ENCODE measurements around the gene SEC63.

The SEC63 gene

GRCh38 chr6:107988570-107988969, 30.6 kb upstream of the SEC63 start:
- no peak for TF ChIP-seq EZH2phosphoT487 (IDR thresholded peaks at IDR 0.05; ENCODE audit: low read depth)
- TF ChIP-seq CTCF (IDR thresholded peaks at IDR 0.05; ENCODE audit: low read depth, low read length) = no peak
- Histone ChIP-seq H4K20me1 (ENCODE audit: insufficient read depth, low read length) (no peaks in the 10 kb centered on the region), H3K79me2 (ENCODE audit: low read length) (no peaks in the 10 kb centered on the region), H2AFZ (ENCODE audit: low read depth, low read length) (no peak overlapping the region), H3K36me3 (replicated peaks; ENCODE audit: low read depth, low read length) (no peaks in the 10 kb centered on the region), H3K4me1 (ENCODE audit: low read length) (peaks cover 12% of the 10 kb centered on the region), H3K4me2 (ENCODE audit: low read length) (no peak overlapping the region), H3K27me3 (ENCODE audit: low read depth, low read length) (no peaks in the 10 kb centered on the region), H3K9ac (ENCODE audit: low read length) (no peak overlapping the region), H3K27ac (ENCODE audit: low read length) (no peak overlapping the region), H3K4me3 (ENCODE audit: low read length) (no peak overlapping the region), H3K9me3 (ENCODE audit: insufficient read depth, low read length) (no peaks in the 10 kb centered on the region)

DNA sequence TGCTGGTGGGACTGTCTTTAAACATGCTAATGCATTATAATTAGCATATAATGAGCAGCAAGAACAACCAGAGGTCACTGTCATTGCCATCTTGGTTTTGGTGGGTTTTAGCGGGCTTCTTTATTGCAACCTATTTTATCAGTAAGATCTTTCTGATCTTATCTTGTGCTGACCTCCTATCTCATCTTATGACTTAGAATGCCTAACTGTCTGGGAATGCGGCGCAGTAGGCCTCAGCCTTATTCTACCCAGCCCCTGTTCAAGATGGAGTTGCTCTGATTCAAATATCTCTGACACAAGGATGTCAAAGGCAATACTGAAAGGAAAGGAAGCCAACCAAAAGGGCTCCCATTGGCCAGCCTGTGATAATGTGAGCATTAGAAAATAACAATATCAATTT, 29.8 kb upstream of the SEC63 start:
- no peak overlapping the region for H3K4me3 ChIP-seq (ENCODE audit: low read length)
- no peaks in the 10 kb centered on the region for H3K36me3 ChIP-seq (replicated peaks; ENCODE audit: low read depth, low read length)
- H3K79me2 ChIP-seq (ENCODE audit: low read length) = no peaks in the 10 kb centered on the region
- no peak overlapping the region for H2AFZ ChIP-seq (ENCODE audit: low read depth, low read length)
- H4K20me1 ChIP-seq (ENCODE audit: insufficient read depth, low read length) = no peaks in the 10 kb centered on the region
- no peak overlapping the region for H3K9ac ChIP-seq (ENCODE audit: low read length)
- H3K4me1 ChIP-seq (ENCODE audit: low read length) = peaks cover 12% of the 10 kb centered on the region
- no peak overlapping the region for H3K27ac ChIP-seq (ENCODE audit: low read length)
- TF ChIP-seq EZH2phosphoT487 (IDR thresholded peaks at IDR 0.05; ENCODE audit: low read depth) = no peak
- TF ChIP-seq CTCF (IDR thresholded peaks at IDR 0.05; ENCODE audit: low read depth, low read length) = no peak
- no peak overlapping the region for H3K4me2 ChIP-seq (ENCODE audit: low read length)
- H3K27me3 ChIP-seq (ENCODE audit: low read depth, low read length) = no peaks in the 10 kb centered on the region
- H3K9me3 ChIP-seq (ENCODE audit: insufficient read depth, low read length) = no peaks in the 10 kb centered on the region

DNA sequence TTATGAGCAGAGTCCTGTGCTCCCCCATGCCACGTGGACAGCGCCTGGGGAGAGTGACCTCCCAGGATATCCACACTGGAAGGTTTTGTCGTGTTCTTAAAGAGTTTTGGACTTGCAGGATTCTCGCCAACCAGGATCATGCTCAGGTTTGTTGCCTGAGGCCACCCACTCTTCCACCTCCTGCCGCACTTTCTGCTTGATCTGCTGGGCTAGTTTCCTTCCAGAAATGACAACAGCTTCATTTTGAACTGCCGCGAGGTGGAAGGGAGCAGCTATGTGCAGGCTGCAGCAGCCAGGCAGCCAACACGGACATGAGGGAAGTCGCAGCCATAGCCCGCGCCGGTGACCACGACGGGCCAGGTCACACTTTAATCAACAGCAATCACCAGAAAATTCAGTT, 27.7 kb upstream of the SEC63 start:
- Histone ChIP-seq H3K36me3 (replicated peaks; ENCODE audit: low read depth, low read length) (no peaks in the 10 kb centered on the region), H3K27ac (ENCODE audit: low read length) (no peak overlapping the region), H3K4me3 (ENCODE audit: low read length) (no peak overlapping the region), H3K9me3 (ENCODE audit: insufficient read depth, low read length) (no peaks in the 10 kb centered on the region), H2AFZ (ENCODE audit: low read depth, low read length) (no peak overlapping the region), H3K9ac (ENCODE audit: low read length) (no peak overlapping the region), H3K27me3 (ENCODE audit: low read depth, low read length) (no peaks in the 10 kb centered on the region), H3K79me2 (ENCODE audit: low read length) (no peaks in the 10 kb centered on the region), H3K4me1 (ENCODE audit: low read length) (peaks cover under 1% of the 10 kb centered on the region), H3K4me2 (ENCODE audit: low read length) (no peak overlapping the region), H4K20me1 (ENCODE audit: insufficient read depth, low read length) (no peaks in the 10 kb centered on the region)
- no peak for TF ChIP-seq EZH2phosphoT487 (IDR thresholded peaks at IDR 0.05; ENCODE audit: low read depth)
- no peak for TF ChIP-seq CTCF (IDR thresholded peaks at IDR 0.05; ENCODE audit: low read depth, low read length)

DNA sequence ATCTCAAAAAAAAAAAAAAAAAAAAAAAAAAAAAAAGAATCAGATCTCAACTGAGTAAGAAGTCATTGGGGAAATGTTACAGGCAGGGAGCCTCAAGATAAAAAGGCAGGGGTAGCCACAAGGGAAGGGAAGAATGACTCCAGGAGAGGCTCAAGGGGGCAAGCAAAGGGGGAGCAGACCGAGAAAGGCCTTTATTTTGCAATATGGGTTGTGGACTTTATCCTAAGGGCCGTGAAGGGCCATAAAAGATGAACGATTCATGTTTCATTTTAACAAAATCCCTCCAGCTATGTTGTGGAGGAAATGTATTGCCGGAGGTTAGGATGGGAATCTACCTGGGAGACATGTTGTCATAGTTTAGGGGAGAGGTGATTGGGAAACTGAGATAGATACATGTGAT, 25.8 kb upstream of the SEC63 start:
- H3K27me3 ChIP-seq (ENCODE audit: low read depth, low read length) = no peaks in the 10 kb centered on the region
- no peak for TF ChIP-seq EZH2phosphoT487 (IDR thresholded peaks at IDR 0.05; ENCODE audit: low read depth)
- H3K4me1 ChIP-seq (ENCODE audit: low read length) = no peaks in the 10 kb centered on the region
- H3K27ac ChIP-seq (ENCODE audit: low read length) = no peak overlapping the region
- no peak overlapping the region for H3K4me3 ChIP-seq (ENCODE audit: low read length)
- H3K36me3 ChIP-seq (replicated peaks; ENCODE audit: low read depth, low read length) = no peaks in the 10 kb centered on the region
- H3K9ac ChIP-seq (ENCODE audit: low read length) = no peak overlapping the region
- no peak overlapping the region for H2AFZ ChIP-seq (ENCODE audit: low read depth, low read length)
- H4K20me1 ChIP-seq (ENCODE audit: insufficient read depth, low read length) = no peaks in the 10 kb centered on the region
- no peak overlapping the region for H3K4me2 ChIP-seq (ENCODE audit: low read length)
- H3K79me2 ChIP-seq (ENCODE audit: low read length) = no peaks in the 10 kb centered on the region
- H3K9me3 ChIP-seq (ENCODE audit: insufficient read depth, low read length) = no peaks in the 10 kb centered on the region

DNA sequence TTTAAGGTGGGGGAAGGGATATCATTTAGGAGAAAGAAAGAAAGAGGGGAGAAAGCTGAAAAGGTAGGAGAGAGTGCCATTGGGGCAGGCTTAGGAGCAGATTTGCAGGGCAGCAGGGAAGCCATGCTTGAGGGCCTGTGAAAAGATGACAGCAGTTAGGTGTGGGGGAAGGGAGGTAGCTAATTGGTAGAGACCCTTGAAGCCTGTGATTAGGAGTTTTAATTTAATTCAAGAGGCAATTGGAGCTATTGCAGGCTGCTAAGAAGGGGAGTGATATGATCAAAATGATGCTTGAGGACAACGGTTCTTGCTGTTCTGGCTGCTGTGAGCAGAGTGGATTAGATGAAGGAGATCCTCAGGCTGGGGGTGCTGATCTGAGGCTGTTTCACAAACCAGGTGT, 24.5 kb upstream of the SEC63 start:
- H2AFZ ChIP-seq (ENCODE audit: low read depth, low read length) = 0 out of 2 replicates have a peak overlapping the region, but pooled peaks have one; percentile 30
- TF ChIP-seq EZH2phosphoT487 (IDR thresholded peaks at IDR 0.05; ENCODE audit: low read depth) = no peak
- no peak for TF ChIP-seq CTCF (IDR thresholded peaks at IDR 0.05; ENCODE audit: low read depth, low read length)

More for the DNA sequence above, 24.5 kb upstream of the SEC63 start:
- no peak overlapping the region for H3K27ac ChIP-seq (ENCODE audit: low read length)
- no peak overlapping the region for H3K4me3 ChIP-seq (ENCODE audit: low read length)
- no peaks in the 10 kb centered on the region for H3K4me1 ChIP-seq (ENCODE audit: low read length)
- H3K36me3 ChIP-seq (replicated peaks; ENCODE audit: low read depth, low read length) = no peaks in the 10 kb centered on the region
- H4K20me1 ChIP-seq (ENCODE audit: insufficient read depth, low read length) = no peaks in the 10 kb centered on the region
- no peaks in the 10 kb centered on the region for H3K27me3 ChIP-seq (ENCODE audit: low read depth, low read length)
- H3K9ac ChIP-seq (ENCODE audit: low read length) = no peak overlapping the region
- no peaks in the 10 kb centered on the region for H3K79me2 ChIP-seq (ENCODE audit: low read length)
- no peaks in the 10 kb centered on the region for H3K9me3 ChIP-seq (ENCODE audit: insufficient read depth, low read length)
- H3K4me2 ChIP-seq (ENCODE audit: low read length) = no peak overlapping the region

Measured in OCI-LY3 (cell line).